Keratinocyte (primary cell): ENCODE measurements around the gene RAPGEFL1. TPM values are rescaled to one million over a fixed set of nuclear protein-coding genes. Genes with fewer than 3 reads are reported as not detected.
A peak's percentile ranks its signal among the peaks of the same experiment; 100 is the strongest.

Experiments
- DNase-seq: peaks from one replicate; pipeline ENCODE4 v3.0.0-alpha.2; 2011; ENCODE audit warnings: low read depth, missing footprints, low spot score
- FAIRE-seq: peaks from 2 replicates; lab custom pipeline; 2011; peaks lifted over from hg19 to GRCh38; lab: Jason Lieb, UNC
- H2AFZ ChIP-seq: 2 replicates; pipeline ENCODE4 v1.6.0; 2012; ENCODE audit warnings: low read length, control low read depth, inconsistent platforms; ENCODE audit not compliant: control insufficient read depth
- H3K27ac ChIP-seq: 2 replicates; pipeline ENCODE4 v1.5.1; 2011; ENCODE audit warnings: low read length; ENCODE audit not compliant: control insufficient read depth, insufficient read depth
- H3K27me3 ChIP-seq: 3 replicates; pipeline ENCODE4 v1.6.0; 2011; ENCODE audit warnings: low read length; ENCODE audit not compliant: control insufficient read depth, insufficient read depth; ENCODE audit errors: extremely low read depth
- H3K36me3 ChIP-seq, 2 experiments: 2 replicates in 1 of 2; 3 replicates in 1 of 2; pipeline ENCODE4 v1.5.1; 2011; ENCODE audit warnings: low read length in 2 of 2, mild to moderate bottlenecking in 1 of 2; ENCODE audit not compliant: control insufficient read depth in 2 of 2, insufficient read depth in 2 of 2; ENCODE audit errors: extremely low read depth in 1 of 2
- H3K4me1 ChIP-seq: 3 replicates; pipeline ENCODE4 v1.5.1; 2011; ENCODE audit warnings: low read length; ENCODE audit not compliant: control insufficient read depth, insufficient read depth; ENCODE audit errors: extremely low read depth
- H3K4me2 ChIP-seq: 3 replicates; pipeline ENCODE4 v1.6.0; 2011; ENCODE audit warnings: low read depth, low read length; ENCODE audit not compliant: control insufficient read depth, insufficient read depth; ENCODE audit errors: extremely low read depth
- H3K4me3 ChIP-seq, 3 experiments: fragments of 200-600 bp in 1 of 3; sonication (generic) in 1 of 3; 2 replicates in 2 of 3; 3 replicates in 1 of 3; pipeline ENCODE4 v1.5.1; 2011 to 2016; ENCODE audit warnings: low read length in 3 of 3, mild to moderate bottlenecking in 3 of 3, control low read depth in 2 of 3, inconsistent platforms in 1 of 3, low read depth in 1 of 3, mixed read lengths in 1 of 3, mixed run types in 1 of 3, moderate library complexity in 1 of 3; ENCODE audit not compliant: control insufficient read depth in 2 of 3, insufficient read depth in 2 of 3; ENCODE audit errors: extremely low read depth in 1 of 3
- H3K79me2 ChIP-seq: 2 replicates; pipeline ENCODE4 v1.6.0; 2012; ENCODE audit warnings: low read length; ENCODE audit not compliant: control insufficient read depth, insufficient read depth
- H3K9ac ChIP-seq: 3 replicates; pipeline ENCODE4 v1.6.0; 2011; ENCODE audit warnings: low read length; ENCODE audit not compliant: control insufficient read depth, insufficient read depth; ENCODE audit errors: extremely low read depth
- H3K9me1 ChIP-seq: 3 replicates; pipeline ENCODE4 v1.6.0; 2011; ENCODE audit warnings: low read length; ENCODE audit not compliant: control insufficient read depth, insufficient read depth; ENCODE audit errors: extremely low read depth
- H3K9me3 ChIP-seq: 2 replicates; pipeline ENCODE4 v1.5.1; 2012; ENCODE audit warnings: low read depth, low read length; ENCODE audit not compliant: control insufficient read depth
- H4K20me1 ChIP-seq: 3 replicates; pipeline ENCODE4 v1.6.0; 2011; ENCODE audit warnings: low read length; ENCODE audit not compliant: control insufficient read depth, insufficient read depth; ENCODE audit errors: extremely low read depth
- EZH2 ChIP-seq: IDR thresholded peaks from one replicate; pipeline ENCODE4 v1.6.1; 2012; ENCODE audit warnings: inconsistent platforms, mild to moderate bottlenecking, low read length, moderate library complexity
- dilution Hi-C: fragments of 300-500 bp; cut with MboI; formaldehyde crosslinking; loops from one replicate; pipeline ENCODE4 v1.7.0; 2020; ENCODE audit warnings: low sequenced_read_pairs; ENCODE audit not compliant: extremely low pct_ligation_motif_present
- polyA plus RNA-seq, 5 experiments: library from polyadenylated mRNA; depleted of rRNA in 3 of 5; stranded (reverse) in 3 of 5; stranded (forward) in 1 of 5; unstranded in 1 of 5; fragments of >200 nt; gene quantifications; 1 replicate in 1 of 5; 2 replicates in 3 of 5; 3 replicates in 1 of 5; pipeline versions ENCODE4 v1.2.1 to v1.2.3, GENCODE V29; 2011 to 2012; ENCODE audit warnings: missing spikeins in 2 of 5, low read depth in 1 of 5, low replicate concordance in 1 of 5
- TF ChIP-seq, protein P1 (sequence below), 3 experiments: IDR thresholded peaks in 1 of 3; conservative IDR thresholded peaks in 1 of 3; optimal IDR thresholded peaks in 1 of 3; 2 replicates in 2 of 3; 3 replicates in 1 of 3; pipeline versions ENCODE3 to v1.5.1; 2011; ENCODE audit warnings: low read length in 3 of 3, mild to moderate bottlenecking in 3 of 3, moderate library complexity in 2 of 3, control low read depth in 1 of 3, inconsistent platforms in 1 of 3; ENCODE audit not compliant: insufficient read depth in 2 of 3; ENCODE audit errors: extremely low read depth in 1 of 3

RAPGEFL1 gene
- polyA plus RNA-seq, 1 donor (not counting 4 experiments of a cell fraction or from before 2014, with no cell fraction given) = 21.8 TPM

DNA sequence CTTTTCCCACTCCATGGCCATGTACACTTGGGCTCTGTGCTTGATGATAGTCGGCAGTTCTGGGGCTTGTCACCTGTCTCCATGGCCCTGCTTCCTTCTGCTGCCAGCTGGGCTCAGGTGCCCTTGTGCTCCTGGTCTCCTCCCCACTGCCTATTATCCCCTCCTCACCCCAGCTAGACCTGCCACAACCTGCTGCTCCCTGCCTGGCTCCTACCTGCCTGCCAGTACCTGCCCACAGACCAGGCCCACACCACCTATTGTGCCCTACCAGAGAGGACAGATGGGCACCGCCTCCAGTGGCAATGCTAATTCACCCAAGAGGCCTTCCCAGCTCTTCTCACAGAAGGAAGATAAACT, 538 bp upstream of the RAPGEFL1 start:
- H3K27ac ChIP-seq = peak overlapping the region; percentile 92
- dilution Hi-C loops = no loop called here
- peak overlapping the region; percentile 85 for H3K4me2 ChIP-seq
- no peaks in the 10 kb centered on the region for H4K20me1 ChIP-seq
- no peaks in the 10 kb centered on the region for H3K27me3 ChIP-seq
- H3K4me3 ChIP-seq = peak overlapping the region in 2 of 3 experiments; percentile 16 to 31
- FAIRE-seq (peak; percentile 95), DNase-seq (peak; percentile 86)
- H3K9me1 ChIP-seq = no peaks in the 10 kb centered on the region
- H3K9ac ChIP-seq = peak overlapping the region; percentile 71
- peak overlapping the region; percentile 50 for H2AFZ ChIP-seq
- H3K9me3 ChIP-seq = no peaks in the 10 kb centered on the region
- TF ChIP-seq, protein P1, sequence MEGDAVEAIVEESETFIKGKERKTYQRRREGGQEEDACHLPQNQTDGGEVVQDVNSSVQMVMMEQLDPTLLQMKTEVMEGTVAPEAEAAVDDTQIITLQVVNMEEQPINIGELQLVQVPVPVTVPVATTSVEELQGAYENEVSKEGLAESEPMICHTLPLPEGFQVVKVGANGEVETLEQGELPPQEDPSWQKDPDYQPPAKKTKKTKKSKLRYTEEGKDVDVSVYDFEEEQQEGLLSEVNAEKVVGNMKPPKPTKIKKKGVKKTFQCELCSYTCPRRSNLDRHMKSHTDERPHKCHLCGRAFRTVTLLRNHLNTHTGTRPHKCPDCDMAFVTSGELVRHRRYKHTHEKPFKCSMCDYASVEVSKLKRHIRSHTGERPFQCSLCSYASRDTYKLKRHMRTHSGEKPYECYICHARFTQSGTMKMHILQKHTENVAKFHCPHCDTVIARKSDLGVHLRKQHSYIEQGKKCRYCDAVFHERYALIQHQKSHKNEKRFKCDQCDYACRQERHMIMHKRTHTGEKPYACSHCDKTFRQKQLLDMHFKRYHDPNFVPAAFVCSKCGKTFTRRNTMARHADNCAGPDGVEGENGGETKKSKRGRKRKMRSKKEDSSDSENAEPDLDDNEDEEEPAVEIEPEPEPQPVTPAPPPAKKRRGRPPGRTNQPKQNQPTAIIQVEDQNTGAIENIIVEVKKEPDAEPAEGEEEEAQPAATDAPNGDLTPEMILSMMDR (optimal IDR thresholded peaks at IDR 0.05 in 1 of 3, IDR thresholded peaks at IDR 0.05 in 1 of 3, conservative IDR thresholded peaks at IDR 0.05 in 1 of 3; ENCODE audit: extremely low read depth in 1 of 3, insufficient read depth in 2 of 3, low read length in 3 of 3) = no peak
- no peak for TF ChIP-seq EZH2
- peaks cover under 1 to 3% of the 10 kb centered on the region in 2 experiments for H3K36me3 ChIP-seq
- H3K79me2 ChIP-seq = no peaks in the 10 kb centered on the region
- H3K4me1 ChIP-seq = peaks cover 44% of the 10 kb centered on the region

DNA sequence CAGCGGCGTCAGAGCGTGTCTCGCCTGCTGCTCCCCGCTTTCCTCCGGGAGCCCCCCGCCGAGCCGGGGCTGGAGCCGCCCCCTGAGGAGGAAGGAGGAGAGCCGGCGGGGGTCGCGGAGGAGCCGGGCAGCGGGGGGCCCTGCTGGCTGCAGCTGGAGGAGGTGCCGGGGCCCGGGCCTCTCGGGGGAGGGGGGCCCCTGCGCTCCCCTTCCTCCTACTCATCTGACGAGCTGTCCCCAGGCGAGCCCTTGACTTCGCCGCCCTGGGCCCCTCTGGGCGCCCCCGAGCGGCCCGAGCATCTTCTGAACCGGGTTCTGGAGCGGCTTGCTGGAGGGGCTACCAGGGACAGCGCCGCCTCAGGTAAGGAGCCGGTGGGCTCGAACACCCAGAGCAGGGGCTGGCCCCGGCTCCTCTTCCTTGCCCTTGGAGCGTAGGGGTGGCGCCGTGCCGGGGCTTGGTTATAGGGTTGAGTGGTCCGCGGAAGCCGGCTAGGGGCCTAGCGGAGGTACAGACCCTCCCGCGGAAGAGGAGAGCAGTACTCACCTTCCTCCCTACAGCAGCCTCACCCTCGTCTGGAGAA, 841 bp downstream of the RAPGEFL1 start:
- H3K4me3 ChIP-seq = peak overlapping the region; percentile 52 to 68 (median 59)
- FAIRE-seq (no peak), DNase-seq (no peak)
- dilution Hi-C loops = no loop called here
- H3K9me3 ChIP-seq = no peaks in the 10 kb centered on the region
- no peak overlapping the region for H2AFZ ChIP-seq
- peak overlapping the region; percentile 45 for H3K9ac ChIP-seq
- H3K4me1 ChIP-seq = peaks cover 44% of the 10 kb centered on the region
- H4K20me1 ChIP-seq = no peaks in the 10 kb centered on the region
- peaks cover 0 to 3% of the 10 kb centered on the region in 2 experiments for H3K36me3 ChIP-seq
- no peaks in the 10 kb centered on the region for H3K9me1 ChIP-seq
- no peaks in the 10 kb centered on the region for H3K27me3 ChIP-seq
- no peak for TF ChIP-seq EZH2
- TF ChIP-seq, protein P1 (optimal IDR thresholded peaks at IDR 0.05 in 1 of 3, IDR thresholded peaks at IDR 0.05 in 1 of 3, conservative IDR thresholded peaks at IDR 0.05 in 1 of 3; ENCODE audit: extremely low read depth in 1 of 3, insufficient read depth in 2 of 3, low read length in 3 of 3) = peak in 1 of 3 experiments; percentile 7
- peak overlapping the region; percentile 82 for H3K4me2 ChIP-seq
- no peaks in the 10 kb centered on the region for H3K79me2 ChIP-seq
- peak overlapping the region; percentile 46 for H3K27ac ChIP-seq
